ENCODE results near the gene TINAG. TPM values are rescaled to one million over a fixed set of nuclear protein-coding genes. Genes with fewer than 3 reads are reported as not detected.

TINAG gene
- total and polyA plus RNA-seq, 8 donors, result not detected

- DNase-seq, result no peak
- TF ChIP-seq CTCF (IDR thresholded peaks at IDR 0.05), result no peak
- H3K4me3 ChIP-seq, result no peak overlapping the region
- no peak overlapping the region for H3K27ac ChIP-seq
- no peaks in the 10 kb centered on the region for H3K36me3 ChIP-seq
- intact Hi-C loops (cut with DNase I), result no loop called here
- ATAC-seq, result no peak
- no peak for FAIRE-seq
- no peaks in the 10 kb centered on the region for H3K9me3 ChIP-seq
- WGBS, 2 donors, result 65 to 78% methylated on average over 1 of the region's 1 CpG
- H3K27me3 ChIP-seq, result no peaks in the 10 kb centered on the region
- H3K4me1 ChIP-seq, result no peaks in the 10 kb centered on the region
Measured at GRCh38 chr6:54282186-54282585, 26.1 kb upstream of the TINAG start.

GRCh38 chr6:54284161-54284860 is 23.9 kb upstream of the TINAG start:
- intact Hi-C loops (cut with DNase I), result no loop called here
- H3K9me3 ChIP-seq, result no peaks in the 10 kb centered on the region
- no peaks in the 10 kb centered on the region for H3K4me1 ChIP-seq
- FAIRE-seq (no peak), ATAC-seq (no peak), DNase-seq (no peak)
- H3K36me3 ChIP-seq, result no peaks in the 10 kb centered on the region
- no peaks in the 10 kb centered on the region for H3K27me3 ChIP-seq
- WGBS, 2 donors, result 59 to 81% methylated on average over 3 of the region's 3 CpGs
- H3K4me3 ChIP-seq, result no peak overlapping the region
- H3K27ac ChIP-seq, result no peak overlapping the region
- TF ChIP-seq CTCF (IDR thresholded peaks at IDR 0.05), result no peak

- no peaks in the 10 kb centered on the region for H3K27me3 ChIP-seq
- no peak for TF ChIP-seq CTCF (IDR thresholded peaks at IDR 0.05)
- H3K9me3 ChIP-seq, result no peaks in the 10 kb centered on the region
- H3K36me3 ChIP-seq, result no peaks in the 10 kb centered on the region
- intact Hi-C loops (cut with DNase I), result no loop called here
- no peak for DNase-seq
- H3K4me1 ChIP-seq, result no peaks in the 10 kb centered on the region
- H3K4me3 ChIP-seq, result no peak overlapping the region
- no peak overlapping the region for H3K27ac ChIP-seq
- FAIRE-seq, result no peak
- WGBS, 2 donors, result 61 to 77% methylated on average over 3 of the region's 3 CpGs
- ATAC-seq, result no peak
Measured at GRCh38 chr6:54285595-54285994, 22.6 kb upstream of the TINAG start.

DNA sequence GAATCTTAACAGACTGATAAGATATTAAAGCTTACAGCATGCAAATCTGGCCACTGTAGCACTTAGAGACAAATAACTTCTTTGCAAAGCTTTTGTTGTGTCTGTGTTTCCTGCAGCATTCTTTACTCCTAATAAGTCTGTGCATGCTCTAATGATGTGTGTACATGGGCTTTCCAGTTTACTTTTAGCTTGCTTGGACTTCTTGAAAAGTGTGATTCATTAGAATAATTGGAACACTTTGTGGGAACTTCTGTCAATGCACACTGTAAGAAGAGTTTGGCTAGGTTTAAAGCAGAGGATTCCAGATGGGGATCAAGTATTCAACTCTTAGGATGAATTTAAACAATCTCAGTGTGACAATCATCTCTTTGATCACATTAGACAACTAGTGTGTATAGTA is 22.1 kb upstream of the TINAG start:
- H3K4me1 ChIP-seq, result no peaks in the 10 kb centered on the region
- H3K27ac ChIP-seq, result no peak overlapping the region
- no peak for TF ChIP-seq CTCF (IDR thresholded peaks at IDR 0.05)
- FAIRE-seq, result no peak
- H3K9me3 ChIP-seq, result no peaks in the 10 kb centered on the region
- no peaks in the 10 kb centered on the region for H3K36me3 ChIP-seq
- H3K4me3 ChIP-seq, result no peak overlapping the region
- intact Hi-C loops (cut with DNase I), result no loop called here
- no peak for DNase-seq
- no peaks in the 10 kb centered on the region for H3K27me3 ChIP-seq
- no peak for ATAC-seq

DNA sequence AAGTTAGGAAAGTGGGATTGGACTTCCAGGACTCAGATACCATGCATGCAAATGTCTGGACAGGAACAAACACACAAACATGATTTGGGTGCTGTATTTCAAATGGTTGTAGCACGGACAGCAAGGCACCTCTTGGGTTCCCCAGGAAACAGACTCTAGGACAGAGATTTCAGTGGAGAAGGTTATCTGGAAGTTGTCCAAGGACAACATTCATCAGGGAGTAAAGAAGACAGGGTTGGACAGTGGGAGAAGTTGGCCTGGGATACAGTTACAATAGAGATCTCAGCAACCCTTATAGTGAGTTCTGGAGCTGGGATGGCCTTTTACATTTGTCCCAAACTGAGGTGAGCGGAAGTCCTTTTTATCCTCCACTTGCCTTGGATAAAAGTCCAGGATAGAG is 19.8 kb upstream of the TINAG start:
- TF ChIP-seq CTCF (IDR thresholded peaks at IDR 0.05), result no peak
- intact Hi-C loops (cut with DNase I), result no loop called here
- WGBS, 2 donors, result 76 to 79% methylated on average over 2 of the region's 2 CpGs
- H3K36me3 ChIP-seq, result no peaks in the 10 kb centered on the region
- ATAC-seq, result no peak
- no peak for DNase-seq
- H3K9me3 ChIP-seq, result no peaks in the 10 kb centered on the region
- no peak for FAIRE-seq
- no peaks in the 10 kb centered on the region for H3K27me3 ChIP-seq
- no peak overlapping the region for H3K4me3 ChIP-seq
- no peak overlapping the region for H3K27ac ChIP-seq
- no peaks in the 10 kb centered on the region for H3K4me1 ChIP-seq

All from pancreas (tissue), 10 donors.